ENCODE data around the gene SLC25A15.

The SLC25A15 gene

GRCh38 chr13:40789275-40790153 lies at the start of gene SLC25A15:
Gene SLC25A15, plus strand, starts transcription at chr13:40789611. Its CDS starts 3,616 bp downstream, at chr13:40793227.
- DNase-seq (ENCODE audit: low spot score) = peak; percentile 60

GRCh38 chr13:40749327-40749726 lies 40.1 kb upstream of the SLC25A15 start:
- DNase-seq (ENCODE audit: low spot score) = no peak

DNA sequence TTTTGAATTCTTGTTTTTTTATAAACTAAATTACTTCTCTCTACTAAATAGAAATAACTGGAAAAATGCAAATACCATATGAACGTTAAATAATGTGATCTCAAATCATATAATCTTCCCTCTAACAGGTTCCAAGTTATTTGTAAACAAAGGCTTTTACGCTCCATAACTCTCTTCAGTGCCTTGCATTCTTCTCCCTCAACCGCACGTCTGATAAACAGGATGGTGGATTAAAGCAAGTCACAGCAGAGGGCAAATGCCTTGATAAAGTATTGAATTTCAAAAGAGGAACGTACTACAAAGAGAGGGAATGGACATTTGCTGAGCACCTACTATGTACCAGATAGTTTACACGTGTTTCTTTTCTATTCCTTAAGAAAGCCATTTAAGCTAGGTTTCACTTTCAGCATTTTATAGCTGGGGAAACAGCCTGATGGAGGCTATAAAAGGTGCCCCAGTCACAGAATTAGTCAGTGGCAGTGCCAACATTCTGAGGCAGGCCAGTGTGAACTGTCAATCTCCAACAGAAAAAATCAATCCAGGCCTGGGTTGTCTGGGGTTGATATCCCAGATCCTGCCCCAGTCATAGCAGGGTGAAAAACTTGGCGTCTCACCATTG lies 34.2 kb upstream of the SLC25A15 start:
- DNase-seq (ENCODE audit: low spot score) = no peak

- DNase-seq (ENCODE audit: low spot score) = no peak
Measured at GRCh38 chr13:40756042-40756441, 33.4 kb upstream of the SLC25A15 start.

GRCh38 chr13:40758811-40759210 lies 30.6 kb upstream of the SLC25A15 start:
- DNase-seq (ENCODE audit: low spot score) = no peak

DNA sequence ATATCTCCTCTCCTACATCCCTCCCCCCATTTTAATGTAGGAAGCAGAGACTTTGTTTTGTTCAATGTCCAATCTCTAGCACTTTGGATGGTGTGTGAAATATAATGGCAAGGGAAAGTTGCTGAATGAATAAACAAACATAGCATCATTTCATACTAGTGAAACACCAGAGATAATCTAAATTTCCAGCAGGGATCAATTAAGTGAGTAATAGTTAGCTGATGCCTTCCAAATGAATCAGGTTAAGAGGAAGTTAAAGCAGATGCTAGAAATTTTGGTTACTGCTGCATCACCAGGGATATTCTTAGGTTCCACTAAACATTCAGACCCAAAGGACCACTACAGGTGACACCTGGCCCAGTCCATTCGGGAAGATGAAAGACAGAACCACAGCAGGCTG lies 26.6 kb upstream of the SLC25A15 start:
- DNase-seq (ENCODE audit: low spot score) = no peak

DNA sequence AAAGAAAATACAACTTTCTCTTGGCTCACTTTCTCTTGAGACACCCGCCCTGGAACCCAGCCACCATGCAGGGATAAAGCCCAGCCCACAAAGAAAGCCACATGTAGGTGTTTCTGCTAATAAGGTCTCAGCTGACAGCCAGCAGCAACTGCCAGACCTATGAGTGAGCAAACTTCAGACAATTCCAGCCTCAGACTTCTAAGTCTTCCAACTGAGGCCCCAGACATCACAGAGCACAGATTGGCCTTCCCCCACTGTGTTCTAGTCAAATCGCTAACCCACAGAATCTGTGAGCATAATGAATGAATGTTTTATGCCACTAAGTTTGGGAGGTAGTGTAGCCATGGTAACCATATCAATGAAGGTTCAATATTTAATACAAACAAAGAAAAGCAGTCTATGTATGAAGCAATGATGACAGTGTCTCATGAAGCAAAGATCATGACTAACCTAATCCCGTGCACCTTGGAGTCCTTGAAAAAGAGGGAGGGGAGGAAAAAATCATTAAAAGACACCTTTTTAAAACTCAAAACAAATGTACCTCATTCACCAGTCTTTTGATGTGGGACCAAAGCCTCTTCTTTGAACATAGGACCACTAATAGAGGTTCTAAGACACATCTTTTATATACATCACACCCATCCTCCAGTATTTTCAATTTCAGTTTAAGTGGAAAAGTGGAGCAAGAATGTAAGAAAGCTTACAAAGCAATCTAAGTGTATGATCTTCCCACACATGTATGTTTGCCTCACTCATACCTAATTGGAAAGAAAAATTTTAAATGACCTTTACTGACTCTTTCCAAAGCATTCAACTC lies 24.6 kb upstream of the SLC25A15 start:
- DNase-seq (ENCODE audit: low spot score) = no peak

DNA sequence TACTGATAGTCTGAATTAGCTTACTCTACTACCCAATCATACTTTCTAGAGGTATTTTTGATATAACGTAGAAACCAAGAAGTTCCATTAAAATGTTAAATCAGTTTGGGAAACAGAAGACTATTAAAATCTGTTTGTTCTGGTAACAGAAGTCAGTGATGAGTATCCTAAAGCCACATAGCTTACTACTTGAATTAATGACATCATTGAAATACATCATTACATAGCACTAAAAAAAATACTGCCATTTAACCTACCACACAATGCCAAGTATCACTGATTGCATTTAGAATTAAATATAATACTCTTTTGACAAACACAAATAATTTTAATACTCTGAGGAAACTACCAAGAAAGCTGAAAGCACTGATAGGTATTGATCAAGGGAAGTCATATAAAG lies 23.8 kb upstream of the SLC25A15 start:
- no peak for DNase-seq (ENCODE audit: low spot score)

DNA sequence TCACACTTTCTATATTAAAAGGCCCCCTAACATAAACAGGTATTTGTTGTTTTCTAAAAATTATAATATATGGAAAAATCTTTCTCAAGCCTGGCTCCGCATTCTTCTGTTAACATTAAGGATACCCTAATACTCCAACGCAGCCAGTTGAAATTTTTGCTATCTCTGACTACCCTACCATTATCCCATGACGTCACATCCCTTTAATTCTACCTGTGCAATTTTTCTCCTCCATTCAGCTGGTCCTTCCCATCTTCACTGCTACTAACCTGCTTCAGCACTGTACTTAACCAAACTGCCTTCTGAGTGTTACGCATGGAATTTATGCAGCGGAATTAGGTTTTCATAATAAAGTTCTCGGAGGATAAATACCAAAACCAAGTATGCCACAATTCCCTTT lies 19.4 kb upstream of the SLC25A15 start:
- DNase-seq (ENCODE audit: low spot score) = no peak

- DNase-seq (ENCODE audit: low spot score) = no peak
Measured at GRCh38 chr13:40770609-40770933, 18.8 kb upstream of the SLC25A15 start.

DNA sequence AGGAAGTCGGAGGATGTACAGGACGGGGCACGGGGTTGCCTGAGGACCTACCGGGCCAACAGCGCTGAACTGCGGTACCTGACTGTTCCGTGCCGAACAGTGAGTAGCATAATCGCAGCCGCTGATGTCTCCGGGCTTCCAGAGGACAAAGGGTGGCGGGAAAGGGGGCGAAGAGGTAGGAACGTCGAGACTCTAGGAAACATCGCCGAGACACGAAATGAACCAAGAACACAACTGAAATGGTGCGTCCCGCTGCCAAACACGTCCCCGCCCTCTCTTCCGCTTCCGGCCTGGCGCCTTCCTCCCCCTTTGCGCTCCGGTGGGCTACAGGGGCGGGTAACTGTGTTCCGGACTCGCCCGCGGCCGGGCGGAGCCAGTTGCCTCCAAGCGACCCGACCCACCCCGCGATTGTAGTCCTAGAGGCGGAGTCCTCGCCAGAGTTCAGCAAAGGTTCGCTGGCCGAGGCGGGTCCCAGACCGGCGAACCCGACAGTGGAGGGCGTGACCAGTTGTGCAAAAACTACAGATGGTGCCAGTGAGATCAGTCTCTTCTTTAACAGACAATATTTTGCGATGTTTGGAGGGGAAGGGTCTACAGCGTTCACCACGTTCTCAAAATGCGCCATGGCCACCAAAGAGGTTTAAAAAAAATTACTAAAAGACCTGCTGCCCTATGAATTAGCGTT lies 18.3 kb upstream of the SLC25A15 start, which contains the start of gene MRPS31:
Gene MRPS31 (minus strand): TSS at position 257 of the 685 bp plus-strand sequence. CDS start 54 bp downstream, at position 203.
- peak; percentile 83 for DNase-seq (ENCODE audit: low spot score)

GRCh38 chr13:40772765-40773473 lies 16.5 kb upstream of the SLC25A15 start:
- DNase-seq (ENCODE audit: low spot score) = no peak

- no peak for DNase-seq (ENCODE audit: low spot score)
Measured at GRCh38 chr13:40774672-40775071, 14.7 kb upstream of the SLC25A15 start.

DNA sequence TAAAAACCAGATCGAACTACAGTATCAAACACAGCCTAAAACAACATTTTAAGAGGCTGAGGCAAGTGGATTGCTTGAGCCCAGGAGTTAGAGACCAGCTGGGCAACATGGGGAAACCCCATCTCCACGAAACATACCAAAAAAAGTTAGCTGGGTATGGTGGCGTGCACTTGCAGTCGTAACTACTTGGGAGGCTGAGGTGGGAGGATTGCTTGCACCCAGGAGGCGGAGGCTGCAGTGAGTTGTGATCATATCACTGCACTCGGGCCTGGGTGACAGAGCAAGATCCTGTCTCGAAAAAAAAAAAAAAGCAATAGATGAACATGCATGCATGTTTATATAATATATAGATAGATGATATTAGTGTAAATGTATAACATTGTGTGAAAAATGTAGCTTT lies 13.2 kb upstream of the SLC25A15 start:
- no peak for DNase-seq (ENCODE audit: low spot score)

DNA sequence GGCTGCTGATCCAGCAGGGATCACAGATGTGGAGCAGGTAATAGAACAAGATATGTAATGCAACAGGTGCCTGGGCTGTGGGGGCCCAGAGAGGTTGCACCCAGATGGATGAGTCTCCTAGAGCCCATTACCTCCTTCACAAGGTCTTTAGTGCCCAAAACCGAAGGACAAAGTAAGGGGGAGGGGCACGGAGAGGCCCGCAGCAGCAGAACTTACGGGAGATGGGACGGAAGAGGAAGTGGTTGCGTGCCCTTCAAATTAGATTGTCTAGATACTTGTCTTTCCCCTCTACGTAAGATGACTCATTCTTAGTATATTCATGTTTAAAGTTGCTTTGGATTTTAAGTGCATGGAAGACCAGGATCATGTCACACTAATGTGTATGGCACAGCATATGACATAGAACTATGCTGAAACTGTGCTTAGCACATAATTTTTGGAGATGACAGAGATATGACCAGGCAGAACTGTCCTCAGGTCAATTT lies 12.7 kb upstream of the SLC25A15 start:
- no peak for DNase-seq (ENCODE audit: low spot score)

DNA sequence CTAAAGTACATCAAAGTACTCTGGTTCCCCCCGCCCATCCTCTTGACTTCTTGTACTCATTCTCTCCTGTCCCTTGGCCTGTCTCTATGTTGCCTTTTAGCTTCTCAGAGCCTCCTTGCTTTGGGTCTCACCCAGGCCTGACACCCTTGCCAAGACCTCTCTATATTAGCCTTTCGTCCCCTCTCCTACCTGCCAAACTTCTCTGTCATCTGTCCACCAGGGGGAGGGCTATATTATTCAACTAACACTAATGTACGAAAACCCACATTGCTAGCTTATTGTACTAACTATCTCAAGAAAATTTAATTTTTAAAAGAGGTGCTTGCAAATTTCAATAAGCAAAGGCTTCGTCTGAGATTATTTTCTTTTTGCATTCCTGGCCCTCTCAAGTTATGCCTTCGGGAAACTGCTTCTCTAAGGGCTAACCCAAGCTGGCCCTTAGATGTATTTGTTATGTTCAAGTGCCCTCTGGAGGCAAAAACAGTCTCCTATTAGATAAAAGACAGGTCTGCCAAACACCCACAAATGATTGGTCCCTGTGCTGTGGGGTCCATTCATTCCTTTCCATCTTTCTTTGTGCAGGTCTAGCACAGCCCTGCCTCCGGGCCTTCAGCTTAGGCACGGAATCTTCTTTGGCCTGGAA lies 12.1 kb upstream of the SLC25A15 start:
- peak; percentile 80 for DNase-seq (ENCODE audit: low spot score)

DNA sequence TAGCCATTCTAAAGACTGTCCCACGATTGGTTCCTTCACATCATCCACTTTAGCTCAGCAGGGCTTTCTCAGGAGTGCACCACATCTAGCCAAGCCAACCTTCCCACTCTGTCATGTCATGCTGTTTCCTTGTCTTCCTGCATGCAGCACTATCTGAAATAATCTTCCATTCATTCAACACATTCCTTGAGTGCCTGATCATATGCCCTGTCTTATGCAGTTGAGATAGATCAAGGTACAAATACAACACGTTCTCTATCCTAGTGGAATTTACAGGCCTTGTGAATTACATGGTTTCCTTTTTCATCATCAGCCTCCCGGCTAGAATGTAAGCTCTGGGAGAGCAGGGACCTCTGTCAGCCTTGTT lies 11.6 kb upstream of the SLC25A15 start:
- no peak for DNase-seq (ENCODE audit: low spot score)

DNA sequence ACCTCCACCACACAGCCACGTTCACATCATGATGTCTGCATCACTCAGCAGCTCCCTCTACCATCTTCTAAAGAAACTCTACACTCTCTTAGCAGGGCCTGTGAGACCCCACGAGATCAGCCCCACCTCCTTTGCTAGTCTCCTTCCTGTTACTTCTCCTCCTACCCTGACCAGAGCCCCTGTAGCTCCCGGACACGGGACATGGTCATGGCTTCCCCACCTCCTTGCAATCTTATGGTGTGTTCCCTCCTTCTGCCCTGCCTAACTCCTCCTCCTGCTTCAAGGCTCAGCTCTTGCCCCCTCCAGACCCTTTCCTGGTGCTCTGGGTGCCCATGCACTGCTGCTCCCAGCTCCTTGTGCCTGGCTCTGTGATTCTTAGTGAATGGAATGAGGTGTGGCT lies 10.4 kb upstream of the SLC25A15 start:
- no peak for DNase-seq (ENCODE audit: low spot score)

GRCh38 chr13:40779796-40780285 lies 9.6 kb upstream of the SLC25A15 start:
- no peak for DNase-seq (ENCODE audit: low spot score)

- no peak for DNase-seq (ENCODE audit: low spot score)
Measured at GRCh38 chr13:40780822-40781401, 8.5 kb upstream of the SLC25A15 start.
